ENCODE results near the gene LAMTOR3.

LAMTOR3 gene

GRCh38 chr4:99894161-99894997 is at the start of gene LAMTOR3:
LAMTOR3 (minus strand) TSS chr4:99894427; CDS start chr4:99893963, 464 bp downstream.
- peak; percentile 79 for DNase-seq (ENCODE audit: low read depth)

- DNase-seq (ENCODE audit: low read depth) = no peak
These were observed 44.1 kb upstream of the LAMTOR3 start for GRCh38 chr4:99938243-99938753.

GRCh38 chr4:99934891-99935290 is 40.7 kb upstream of the LAMTOR3 start:
- DNase-seq (ENCODE audit: low read depth) = no peak

GRCh38 chr4:99927566-99927965 is 33.3 kb upstream of the LAMTOR3 start:
- DNase-seq (ENCODE audit: low read depth) = no peak

- no peak for DNase-seq (ENCODE audit: low read depth)
These were observed 26.9 kb upstream of the LAMTOR3 start for GRCh38 chr4:99921174-99921573.

GRCh38 chr4:99918656-99919055 is 24.4 kb upstream of the LAMTOR3 start:
- no peak for DNase-seq (ENCODE audit: low read depth)

GRCh38 chr4:99917575-99917974 is 23.3 kb upstream of the LAMTOR3 start:
- no peak for DNase-seq (ENCODE audit: low read depth)

- DNase-seq (ENCODE audit: low read depth) = no peak
These were observed 21.2 kb upstream of the LAMTOR3 start for GRCh38 chr4:99915449-99915848.

- DNase-seq (ENCODE audit: low read depth) = no peak
These were observed 771 bp upstream of the LAMTOR3 start for GRCh38 chr4:99894998-99895397.

GRCh38 chr4:99893839-99894160 is 427 bp downstream of the LAMTOR3 start:
- DNase-seq (ENCODE audit: low read depth) = no peak

GRCh38 chr4:99893029-99893428 is 1.2 kb downstream of the LAMTOR3 start:
- no peak for DNase-seq (ENCODE audit: low read depth)

GRCh38 chr4:99891351-99891750 is 2.9 kb downstream of the LAMTOR3 start:
- DNase-seq (ENCODE audit: low read depth) = no peak

- no peak for DNase-seq (ENCODE audit: low read depth)
These were observed 6.4 kb downstream of the LAMTOR3 start for GRCh38 chr4:99887837-99888236.

- no peak for DNase-seq (ENCODE audit: low read depth)
These were observed 8.1 kb downstream of the LAMTOR3 start for GRCh38 chr4:99886146-99886545.

GRCh38 chr4:99885687-99886086 is 8.5 kb downstream of the LAMTOR3 start:
- no peak for DNase-seq (ENCODE audit: low read depth)

- DNase-seq (ENCODE audit: low read depth) = peak; percentile 23
These were observed 9.1 kb downstream of the LAMTOR3 start for GRCh38 chr4:99885063-99885664.

- DNase-seq (ENCODE audit: low read depth) = no peak
These were observed 14.8 kb downstream of the LAMTOR3 start for GRCh38 chr4:99879458-99879857.

- no peak for DNase-seq (ENCODE audit: low read depth)
These were observed 15.6 kb downstream of the LAMTOR3 start for GRCh38 chr4:99878604-99879003.

- no peak for DNase-seq (ENCODE audit: low read depth)
These were observed 17.3 kb downstream of the LAMTOR3 start for GRCh38 chr4:99876946-99877345.

- DNase-seq (ENCODE audit: low read depth) = no peak
These were observed 19.2 kb downstream of the LAMTOR3 start for GRCh38 chr4:99875071-99875470.

GRCh38 chr4:99872570-99872969 is 21.7 kb downstream of the LAMTOR3 start:
- DNase-seq (ENCODE audit: low read depth) = no peak

- peak; percentile 63 for DNase-seq (ENCODE audit: low read depth)
These were observed 26.1 kb downstream of the LAMTOR3 start for GRCh38 chr4:99868126-99868596.

GRCh38 chr4:99863804-99864203 is 30.4 kb downstream of the LAMTOR3 start:
- DNase-seq (ENCODE audit: low read depth) = no peak

Measured in fibroblast of the conjunctiva (primary cell).